ENCODE data around the gene CKB. TPM values are rescaled to one million over a fixed set of nuclear protein-coding genes. Genes with fewer than 3 reads are reported as not detected.

The CKB gene
- total RNA-seq, 4 donors from 2014 or later: 75.6 to 249 (median 141) TPM

DNA sequence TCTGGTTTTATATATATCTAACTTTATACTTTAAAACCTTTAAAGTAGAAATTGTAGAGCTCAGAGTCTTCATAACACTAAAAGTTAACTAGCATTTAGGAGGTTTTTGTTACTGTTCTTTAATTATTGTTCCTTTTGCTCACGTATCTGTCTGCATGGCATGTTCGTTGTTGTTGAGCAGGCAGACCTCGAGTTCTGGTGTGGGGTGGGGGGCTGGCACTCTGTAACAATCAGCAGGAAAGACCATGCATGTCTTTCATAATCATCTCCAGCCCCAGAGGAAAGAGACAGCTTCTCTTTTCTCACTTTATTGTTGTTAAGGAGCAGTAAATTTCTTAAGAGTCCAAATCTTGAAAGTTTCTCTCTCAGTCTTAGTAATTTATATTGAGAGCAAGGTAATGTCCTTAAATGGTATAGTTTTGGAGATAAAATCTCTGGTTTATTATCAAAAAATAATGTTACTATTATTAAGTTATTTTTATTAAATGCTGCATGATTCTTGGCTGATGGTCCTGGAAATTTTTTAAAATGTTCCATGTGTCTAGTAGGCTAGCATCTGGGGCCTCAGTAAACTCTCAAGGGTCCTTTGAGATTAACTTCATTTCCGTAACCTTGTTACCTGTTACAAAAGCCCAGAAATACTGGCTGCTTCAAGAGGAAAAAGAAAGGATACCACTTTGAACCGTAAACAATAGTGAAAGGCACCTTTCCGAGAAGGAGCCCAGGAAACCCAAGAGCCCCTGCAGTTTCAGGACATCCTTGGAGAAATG, 30.3 kb downstream of the CKB start:
- TF ChIP-seq EP300 (IDR thresholded peaks at IDR 0.05): no peak
- no peak for TF ChIP-seq POLR2A (IDR thresholded peaks at IDR 0.05)
- no peak for TF ChIP-seq CTCF (IDR thresholded peaks at IDR 0.05)
- Histone ChIP-seq H3K9me3 (no peaks in the 10 kb centered on the region), H3K4me3 (no peak overlapping the region), H3K36me3 (peaks cover 0 to 92% (median 2%) of the 10 kb centered on the region in 3 donors), H3K27ac (peak overlapping the region in 1 of 4 donors; percentile 1), H3K27me3 (no peaks in the 10 kb centered on the region), H3K4me1 (no peaks in the 10 kb centered on the region)
- 57 to 64% methylated on average over 6 of the region's 6 CpGs for WGBS, 2 donors
- DNase-seq (ENCODE audit: low spot score in 2 of 2): no peak

GRCh38 chr14:103491691-103492090, 30.9 kb downstream of the CKB start:
- Histone ChIP-seq H3K4me1 (no peaks in the 10 kb centered on the region), H3K27ac (no peak overlapping the region), H3K27me3 (no peaks in the 10 kb centered on the region), H3K36me3 (peaks cover 0 to 92% (median 4%) of the 10 kb centered on the region in 3 donors), H3K9me3 (no peaks in the 10 kb centered on the region), H3K4me3 (no peak overlapping the region)
- WGBS, 2 donors: 89 to 92% methylated on average over 10 of the region's 10 CpGs
- DNase-seq (ENCODE audit: low spot score in 2 of 2): no peak
- no peak for TF ChIP-seq CTCF (IDR thresholded peaks at IDR 0.05)

GRCh38 chr14:103489621-103490020, 33.0 kb downstream of the CKB start:
- H3K36me3 ChIP-seq: peaks cover 0 to 77% (median 4%) of the 10 kb centered on the region in 3 donors
- no peak overlapping the region for H3K4me3 ChIP-seq
- TF ChIP-seq EP300 (IDR thresholded peaks at IDR 0.05): no peak
- TF ChIP-seq CTCF (IDR thresholded peaks at IDR 0.05): no peak
- no peak for TF ChIP-seq POLR2A (IDR thresholded peaks at IDR 0.05)
- H3K27me3 ChIP-seq: no peaks in the 10 kb centered on the region
- no peaks in the 10 kb centered on the region for H3K4me1 ChIP-seq
- no peak overlapping the region for H3K27ac ChIP-seq
- DNase-seq (ENCODE audit: low spot score in 2 of 2): no peak
- no peaks in the 10 kb centered on the region for H3K9me3 ChIP-seq
- WGBS, 2 donors: 82 to 88% methylated on average over 2 of the region's 2 CpGs

GRCh38 chr14:103488960-103489359, 33.7 kb downstream of the CKB start:
- TF ChIP-seq POLR2A (IDR thresholded peaks at IDR 0.05) (no peak), EP300 (IDR thresholded peaks at IDR 0.05) (no peak), CTCF (IDR thresholded peaks at IDR 0.05) (no peak)
- 69 to 80% methylated on average over 2 of the region's 2 CpGs for WGBS, 2 donors
- H3K4me1 ChIP-seq: no peaks in the 10 kb centered on the region
- no peaks in the 10 kb centered on the region for H3K27me3 ChIP-seq
- no peaks in the 10 kb centered on the region for H3K9me3 ChIP-seq
- no peak for DNase-seq (ENCODE audit: low spot score in 2 of 2)
- H3K4me3 ChIP-seq: no peak overlapping the region
- H3K27ac ChIP-seq: no peak overlapping the region
- H3K36me3 ChIP-seq: peaks cover 0 to 78% (median 4%) of the 10 kb centered on the region in 3 donors

DNA sequence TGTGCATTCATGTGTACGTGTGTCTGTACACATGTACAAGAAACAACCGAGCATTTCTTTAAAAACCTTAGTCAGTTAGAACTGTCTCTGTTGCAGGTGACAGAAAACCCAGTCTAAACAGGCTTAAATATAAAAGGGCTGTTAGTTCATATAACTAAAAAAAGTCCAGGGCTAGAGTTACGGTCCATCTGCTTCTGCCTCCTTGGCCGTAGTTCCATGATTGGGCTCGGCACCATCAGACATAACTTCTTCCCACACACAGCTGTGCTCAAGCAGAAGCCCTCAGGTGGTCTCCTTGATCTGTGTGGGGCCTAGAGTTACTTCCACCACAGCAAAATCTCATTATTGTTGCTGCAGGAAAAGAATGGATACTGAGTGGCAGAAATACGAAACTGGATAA, 34.6 kb downstream of the CKB start:
- WGBS, 2 donors: 63 to 78% methylated on average over 6 of the region's 6 CpGs
- H3K4me1 ChIP-seq: no peaks in the 10 kb centered on the region
- no peak for TF ChIP-seq EP300 (IDR thresholded peaks at IDR 0.05)
- TF ChIP-seq CTCF (IDR thresholded peaks at IDR 0.05): no peak
- TF ChIP-seq POLR2A (IDR thresholded peaks at IDR 0.05): no peak
- H3K4me3 ChIP-seq: no peak overlapping the region
- H3K27me3 ChIP-seq: no peaks in the 10 kb centered on the region
- no peak overlapping the region for H3K27ac ChIP-seq
- peaks cover 0 to 79% (median 4%) of the 10 kb centered on the region in 3 donors for H3K36me3 ChIP-seq
- no peaks in the 10 kb centered on the region for H3K9me3 ChIP-seq
- DNase-seq (ENCODE audit: low spot score in 2 of 2): no peak
